HG02885 (cell line): ENCODE results near the gene RAI14.
"Not testable (repeated sequence)": the region's sequence is repeated elsewhere in the genome, so short reads cannot be mapped to it uniquely, and the experiment has no call there.

Experiments used
- ATAC-seq: cut with Tn5 transposase; IDR thresholded peaks from one replicate; pipeline ENCODE4 v1.9.1; 2021; ENCODE audit warnings: mild to moderate bottlenecking; ENCODE audit not compliant: unreplicated experiment, poor library complexity

RAI14 gene

GRCh38 chr5:34695275-34696027 lies 39.3 kb downstream of the RAI14 start:
- ATAC-seq: peak; percentile 82

DNA sequence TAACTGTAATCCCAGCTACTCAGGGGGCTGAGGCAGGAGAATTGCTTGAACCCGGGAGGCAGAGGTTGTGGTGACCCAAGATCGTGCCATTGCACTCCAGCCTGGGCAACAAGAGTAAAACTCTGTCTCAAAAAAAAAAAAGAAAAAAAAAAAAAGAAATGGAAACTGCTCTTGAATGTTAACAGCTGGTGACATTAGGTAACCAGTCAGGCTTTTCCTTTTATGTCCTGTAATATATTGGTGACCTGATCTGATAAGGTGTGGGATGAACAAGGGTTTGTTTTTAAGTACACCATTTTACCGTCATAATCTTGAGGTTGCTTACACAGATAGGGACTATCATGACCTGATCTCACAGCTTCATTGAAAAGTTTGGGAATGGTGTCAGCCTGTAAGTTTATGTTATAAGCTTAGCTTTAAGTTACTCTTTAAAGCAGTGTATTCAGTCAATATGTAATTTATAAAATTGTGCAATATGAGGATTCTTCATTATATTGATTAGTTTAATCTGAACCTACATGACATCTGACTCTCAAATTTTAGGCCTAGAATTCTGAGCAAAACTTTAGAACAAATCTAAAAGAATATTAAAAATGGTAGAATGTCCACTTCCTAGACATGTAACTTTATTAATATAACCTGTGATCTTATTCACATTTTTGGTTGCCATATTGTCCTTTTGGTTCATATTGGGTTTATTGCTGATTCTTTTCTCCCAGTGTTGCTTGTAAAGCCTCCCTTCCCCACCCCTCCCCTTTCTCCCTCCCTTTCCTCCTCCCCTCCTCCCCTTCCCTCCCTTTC lies 41.4 kb downstream of the RAI14 start:
- no peak for ATAC-seq

- ATAC-seq: no peak
These were observed 41.9 kb downstream of the RAI14 start for GRCh38 chr5:34698109-34698419.

- no peak for ATAC-seq
These were observed 42.6 kb downstream of the RAI14 start for GRCh38 chr5:34698754-34699153.

- no peak for ATAC-seq
These were observed 43.3 kb downstream of the RAI14 start for GRCh38 chr5:34699155-34700077.

DNA sequence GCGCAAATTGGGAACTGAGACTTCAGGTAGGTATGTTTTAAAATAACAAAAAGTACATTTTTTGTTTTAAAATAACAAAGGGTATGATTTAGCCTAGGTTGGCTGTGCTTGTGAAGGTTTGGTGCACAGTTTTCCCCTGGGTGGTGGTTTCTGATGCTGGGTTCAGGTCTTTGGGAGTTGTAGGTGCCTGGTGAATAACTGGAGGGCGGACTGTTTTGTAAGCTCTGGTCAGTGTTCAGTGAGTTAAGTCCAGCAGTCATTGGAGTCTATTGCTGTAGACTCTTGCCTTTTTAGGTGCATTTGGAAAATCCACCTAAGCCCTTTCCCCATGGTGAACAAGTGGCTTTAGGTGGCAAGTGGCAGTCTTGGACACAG lies 43.9 kb downstream of the RAI14 start:
- ATAC-seq: no peak

GRCh38 chr5:34701442-34701841 lies 45.3 kb downstream of the RAI14 start:
- ATAC-seq: not testable (repeated sequence)

DNA sequence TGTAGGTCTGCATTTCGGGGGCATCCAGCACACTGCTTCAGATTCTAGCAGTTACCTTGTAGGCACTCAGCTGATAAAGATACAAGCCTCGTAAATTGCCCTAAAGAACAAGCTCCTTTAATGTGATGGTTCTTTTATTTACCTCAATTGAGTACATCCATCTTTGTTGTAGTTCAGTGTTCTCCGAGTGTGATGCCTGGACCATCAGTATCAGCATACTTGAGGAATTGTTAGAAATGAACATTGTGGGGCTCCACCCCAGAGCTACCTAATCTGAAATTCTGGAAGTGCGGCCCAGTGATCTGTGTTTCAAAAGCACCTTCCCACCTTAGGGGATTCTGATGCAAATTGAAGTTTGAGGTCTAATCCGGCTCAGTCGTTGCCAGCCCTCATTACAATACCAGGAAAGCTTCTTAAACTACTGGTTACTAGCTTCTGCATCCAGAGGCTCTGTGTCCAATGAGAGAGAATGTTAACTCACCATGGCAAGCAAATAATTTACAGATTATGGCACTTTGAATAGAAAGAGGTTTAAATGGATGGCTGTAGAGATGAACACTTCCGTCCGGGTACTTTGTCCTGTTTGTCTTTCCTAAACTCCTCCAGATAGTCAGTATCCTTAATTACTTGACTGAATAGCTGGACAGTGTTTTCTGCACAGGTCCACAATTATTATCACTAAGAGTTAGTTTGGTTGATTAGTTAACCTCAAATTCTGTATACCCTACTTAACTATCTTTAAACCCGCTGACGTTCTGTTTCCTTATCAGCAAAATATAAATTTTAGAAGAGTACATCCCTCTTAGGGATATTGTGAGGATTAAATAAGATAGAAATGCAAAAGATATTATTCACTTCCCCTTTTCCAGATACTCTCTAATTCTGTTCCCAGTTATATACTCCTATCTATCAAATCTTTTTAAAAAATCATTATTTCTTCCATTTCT lies 47.9 kb downstream of the RAI14 start:
- ATAC-seq: no peak

- no peak for ATAC-seq
These were observed 50.0 kb downstream of the RAI14 start for GRCh38 chr5:34706084-34706483.

DNA sequence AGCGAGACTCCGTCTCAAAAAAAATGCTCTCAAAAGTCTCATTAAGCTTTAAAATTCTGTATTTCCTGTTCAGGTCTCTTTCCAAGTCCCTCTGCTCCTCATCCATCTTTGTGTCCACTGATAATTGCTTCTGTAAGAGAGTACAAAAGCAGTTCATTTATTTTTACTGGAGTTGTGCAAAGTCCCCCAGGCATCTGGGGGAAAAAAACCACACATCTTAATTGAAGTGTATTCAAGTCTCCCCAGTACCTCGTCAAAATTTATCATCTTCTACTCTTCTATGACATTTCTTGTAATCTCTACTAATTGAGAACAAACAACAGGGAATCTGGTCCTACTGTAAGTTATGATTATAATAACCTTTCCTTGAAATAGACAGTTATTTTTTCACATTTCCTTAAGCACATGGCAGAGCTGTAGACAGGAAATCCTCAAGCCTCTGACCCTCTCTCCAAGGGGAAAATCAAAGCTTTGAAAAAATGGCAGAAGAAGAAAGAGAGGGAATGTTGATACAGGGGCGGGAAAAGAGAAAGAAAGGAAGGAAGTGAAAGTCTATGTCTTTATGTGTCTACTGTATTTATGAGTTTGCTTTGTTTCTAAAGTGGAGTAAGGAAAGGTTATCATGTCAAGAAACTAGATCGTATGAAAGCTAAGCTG lies 51.5 kb downstream of the RAI14 start:
- ATAC-seq: no peak

GRCh38 chr5:34708777-34709176 lies 52.6 kb downstream of the RAI14 start:
- ATAC-seq: no peak

- ATAC-seq: no peak
These were observed 53.9 kb downstream of the RAI14 start for GRCh38 chr5:34709861-34710673.

DNA sequence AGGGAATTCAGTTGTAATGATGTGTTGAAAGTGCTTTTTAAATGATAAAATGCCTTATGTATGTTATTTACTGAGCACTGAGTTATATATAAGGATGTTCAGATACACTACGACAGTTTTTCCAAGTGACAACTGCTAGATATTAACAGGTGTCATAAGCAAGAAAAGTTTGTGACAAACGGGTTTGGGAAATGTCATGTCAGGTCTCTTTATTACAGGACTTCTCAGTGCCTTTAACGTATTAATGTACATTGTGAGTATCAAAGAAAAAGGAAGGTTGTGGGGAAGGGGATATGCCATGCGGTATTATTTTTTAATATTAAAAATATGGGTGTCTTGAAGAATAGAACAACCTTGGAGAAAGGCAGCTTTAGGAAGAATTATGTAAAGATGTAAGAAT lies 56.4 kb downstream of the RAI14 start:
- ATAC-seq: no peak

DNA sequence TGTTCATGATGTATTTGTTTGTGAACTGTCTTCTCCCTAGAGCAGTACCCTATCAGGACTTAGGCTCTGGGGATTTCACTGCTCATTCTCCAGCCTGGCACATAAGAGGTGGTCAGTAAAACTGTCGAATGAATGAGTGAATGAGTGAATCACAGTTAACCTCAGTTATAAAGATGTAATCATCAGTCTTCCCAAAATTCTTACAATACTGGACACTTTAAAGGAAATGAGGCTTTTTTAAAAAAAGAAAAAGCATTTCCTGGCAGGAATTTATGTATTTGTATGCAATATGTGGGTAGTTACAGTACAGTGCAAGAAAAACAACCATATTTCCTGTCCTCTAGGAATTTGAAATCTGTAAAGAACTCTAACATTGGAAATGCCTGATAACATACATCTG lies 59.6 kb downstream of the RAI14 start:
- ATAC-seq: no peak

- ATAC-seq: no peak
These were observed 60.9 kb downstream of the RAI14 start for GRCh38 chr5:34716986-34717385.

GRCh38 chr5:34717426-34718327 lies 61.5 kb downstream of the RAI14 start:
- ATAC-seq: no peak

GRCh38 chr5:34718516-34718915 lies 62.4 kb downstream of the RAI14 start:
- no peak for ATAC-seq

DNA sequence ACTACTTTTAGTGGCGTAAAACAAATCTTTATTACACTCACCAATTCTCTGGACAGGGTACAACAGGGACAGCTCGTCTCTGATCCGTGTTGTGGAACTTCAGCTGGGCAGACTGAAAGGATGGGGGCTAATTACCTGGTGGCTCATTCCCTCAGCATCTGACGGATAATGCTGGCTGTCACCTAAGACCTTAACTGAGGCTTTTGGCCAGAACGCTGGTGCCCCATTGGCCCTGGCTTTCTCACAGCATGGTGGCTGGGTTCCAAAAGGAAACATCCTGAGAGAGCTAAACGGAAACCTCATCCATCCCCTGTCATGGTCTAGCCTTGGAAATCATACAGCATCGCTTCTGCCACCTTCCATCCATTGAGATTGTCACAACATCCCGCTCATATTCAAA lies 62.9 kb downstream of the RAI14 start:
- ATAC-seq: no peak
